Measurements from ENCODE around the gene PARP8. TPM values are rescaled to one million over a fixed set of nuclear protein-coding genes. Genes with fewer than 3 reads are reported as not detected.
"Not testable (repeated sequence)": the region's sequence is repeated elsewhere in the genome, so short reads cannot be mapped to it uniquely, and the experiment has no call there.

PARP8 gene
- total and polyA plus RNA-seq, 4 donors: 11.6 to 59.4 (median 25.3) TPM

- TF ChIP-seq CTCF (IDR thresholded peaks at IDR 0.05; ENCODE audit: control extremely low read depth, extremely low read depth): no peak
Measured at GRCh38 chr5:50667653-50668595, 1.5 kb downstream of the PARP8 start.

GRCh38 chr5:50668636-50669035 is 2.2 kb downstream of the PARP8 start:
- H3K36me3 ChIP-seq (ENCODE audit: control insufficient read depth in 4 of 4, insufficient read depth in 4 of 4, low read length in 4 of 4); H3K27ac ChIP-seq (ENCODE audit: low read depth in 1 of 2, low read length in 1 of 2); H3K9me3 ChIP-seq (ENCODE audit: control insufficient read depth in 4 of 4, insufficient read depth in 3 of 4, low read length in 3 of 4); H3K27me3 ChIP-seq (ENCODE audit: control insufficient read depth in 3 of 3, insufficient read depth in 3 of 3, low read length in 2 of 3); H3K4me3 ChIP-seq; ATAC-seq (ENCODE audit: insufficient read depth, low FRiP score); H3K4me1 ChIP-seq (ENCODE audit: control insufficient read depth in 5 of 5, insufficient read depth in 5 of 5, low read length in 5 of 5): not testable (repeated sequence)
- DNase-seq: peak in 1 of 3 donors; percentile 53
- WGBS, 2 donors: 17 to 25% methylated on average over 1 of the region's 1 CpG
- peak overlapping the region in 1 of 2 donors; percentile 96 for H3K9ac ChIP-seq (ENCODE audit: insufficient read depth in 1 of 2, low read length in 2 of 2)

More at GRCh38 chr5:50667653-50668595, 1.5 kb downstream of the PARP8 start:
- 1% methylated on average over 46 of the region's 46 CpGs for WGBS, 2 donors
- H3K27ac ChIP-seq (ENCODE audit: low read depth in 1 of 2, low read length in 1 of 2): peak overlapping the region; percentile 66 to 92
- peak overlapping the region; percentile 94 to 96 for H3K9ac ChIP-seq (ENCODE audit: insufficient read depth in 1 of 2, low read length in 2 of 2)
- peak overlapping the region; percentile 58 for H3K4me3 ChIP-seq
- ATAC-seq (ENCODE audit: insufficient read depth, low FRiP score) (peak; percentile 75), DNase-seq (peak; percentile 82 to 86 (median 83))
- peaks cover 0 to 6% (median 5%) of the 10 kb centered on the region in 5 donors for H3K4me1 ChIP-seq (ENCODE audit: control insufficient read depth in 5 of 5, insufficient read depth in 5 of 5, low read length in 5 of 5)
- no peaks in the 10 kb centered on the region for H3K9me3 ChIP-seq (ENCODE audit: control insufficient read depth in 4 of 4, insufficient read depth in 3 of 4, low read length in 3 of 4)
- H3K27me3 ChIP-seq (ENCODE audit: control insufficient read depth in 3 of 3, insufficient read depth in 3 of 3, low read length in 2 of 3): no peaks in the 10 kb centered on the region
- no peaks in the 10 kb centered on the region for H3K36me3 ChIP-seq (ENCODE audit: control insufficient read depth in 4 of 4, insufficient read depth in 4 of 4, low read length in 4 of 4)

GRCh38 chr5:50672663-50673062 is 6.2 kb downstream of the PARP8 start:
- Histone ChIP-seq H3K4me3 (no peak overlapping the region), H3K4me1 (ENCODE audit: control insufficient read depth in 5 of 5, insufficient read depth in 5 of 5, low read length in 5 of 5) (peaks cover 0 to 5% (median 2%) of the 10 kb centered on the region in 5 donors), H3K27me3 (ENCODE audit: control insufficient read depth in 3 of 3, insufficient read depth in 3 of 3, low read length in 2 of 3) (no peaks in the 10 kb centered on the region), H3K9ac (ENCODE audit: insufficient read depth in 1 of 2, low read length in 2 of 2) (no peak overlapping the region), H3K9me3 (ENCODE audit: control insufficient read depth in 4 of 4, insufficient read depth in 3 of 4, low read length in 3 of 4) (no peaks in the 10 kb centered on the region), H3K27ac (ENCODE audit: low read depth in 1 of 2, low read length in 1 of 2) (no peak overlapping the region), H3K36me3 (ENCODE audit: control insufficient read depth in 4 of 4, insufficient read depth in 4 of 4, low read length in 4 of 4) (no peaks in the 10 kb centered on the region)
- no peak for DNase-seq
- TF ChIP-seq CTCF (IDR thresholded peaks at IDR 0.05; ENCODE audit: control extremely low read depth, extremely low read depth): no peak
- WGBS, 2 donors: 51 to 75% methylated on average over 2 of the region's 2 CpGs
- no peak for ATAC-seq (ENCODE audit: insufficient read depth, low FRiP score)

- ATAC-seq (ENCODE audit: insufficient read depth, low FRiP score); H3K4me3 ChIP-seq; H3K36me3 ChIP-seq (ENCODE audit: control insufficient read depth in 4 of 4, insufficient read depth in 4 of 4, low read length in 4 of 4); H3K27me3 ChIP-seq (ENCODE audit: control insufficient read depth in 3 of 3, insufficient read depth in 3 of 3, low read length in 2 of 3); H3K9ac ChIP-seq (ENCODE audit: insufficient read depth in 1 of 2, low read length in 2 of 2); H3K9me3 ChIP-seq (ENCODE audit: control insufficient read depth in 4 of 4, insufficient read depth in 3 of 4, low read length in 3 of 4); H3K27ac ChIP-seq (ENCODE audit: low read depth in 1 of 2, low read length in 1 of 2); H3K4me1 ChIP-seq (ENCODE audit: control insufficient read depth in 5 of 5, insufficient read depth in 5 of 5, low read length in 5 of 5): not testable (repeated sequence)
- peak in 1 of 3 donors; percentile 41 for DNase-seq
- WGBS, 2 donors: 88 to 89% methylated on average over 3 of the region's 3 CpGs
Measured at GRCh38 chr5:50673444-50673843, 7.0 kb downstream of the PARP8 start.
